Neural cell (in vitro differentiated cells): Measurements from ENCODE around the gene GRM4.

Experiments used
- CTCF ChIP-seq: fragments of 450-650 bp; IDR thresholded peaks from 2 replicates; pipeline ENCODE4 v1.5.1; 2014; ENCODE audit warnings: antibody characterized with exemption, mild to moderate bottlenecking, moderate library complexity; ENCODE audit not compliant: poor library complexity, severe bottlenecking
- EZH2 ChIP-seq: fragments of 200-600, 300-800 bp; shearing (Covaris generic), sonication (generic); IDR thresholded peaks from 2 replicates; pipeline ENCODE4 v1.6.1; 2014; ENCODE audit warnings: antibody characterized with exemption, low read length, borderline replicate concordance, mild to moderate bottlenecking; ENCODE audit not compliant: insufficient read depth, poor library complexity, severe bottlenecking

DNA sequence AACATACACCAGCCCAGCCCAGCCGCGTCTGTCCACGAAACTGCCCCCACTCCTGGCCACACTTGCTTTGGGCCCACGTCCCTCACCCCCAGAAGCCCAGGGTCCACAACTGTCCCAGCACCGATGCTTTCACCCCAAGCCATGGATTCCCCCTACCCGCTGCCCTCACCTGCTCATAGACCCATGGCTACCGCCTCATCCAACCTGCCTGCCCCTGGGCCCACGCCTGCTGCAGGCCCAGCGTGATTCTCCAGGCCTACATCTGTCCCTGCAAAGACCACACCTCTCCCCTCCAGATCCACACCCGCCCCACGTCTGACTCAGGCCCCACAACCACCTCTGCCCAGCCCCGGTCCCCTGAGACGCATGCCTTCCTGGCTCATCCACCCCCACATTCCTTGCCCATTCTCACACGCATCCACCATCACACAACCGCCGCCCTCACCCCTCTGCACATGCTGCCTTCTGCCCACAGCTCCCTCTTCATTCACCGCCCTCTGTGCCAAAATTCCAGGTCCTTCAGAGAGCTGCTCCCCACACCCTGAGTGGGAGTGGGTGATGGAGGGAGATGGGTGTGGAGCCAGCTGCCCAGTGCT lies 86.7 kb downstream of the GRM4 start:
- TF ChIP-seq CTCF, result no peak
- no peak for TF ChIP-seq EZH2
